Stimulated activated CD4-positive, alpha-beta T cell treated with anti-CD3 and anti-CD28 coated beads, Interleukin-15, amount 100 ng/mL, for 48 hours (primary cell): ENCODE measurements around the gene BPHL.
"Not testable (repeated sequence)": the region's sequence is repeated elsewhere in the genome, so short reads cannot be mapped to it uniquely, and the experiment has no call there.

Experiments
- DNase-seq, 2 donors: peaks; one replicate each; pipeline ENCODE4 v3.0.0-alpha.2; 2020; ENCODE audit warnings: low read depth in 2 of 2

Gene BPHL

DNA sequence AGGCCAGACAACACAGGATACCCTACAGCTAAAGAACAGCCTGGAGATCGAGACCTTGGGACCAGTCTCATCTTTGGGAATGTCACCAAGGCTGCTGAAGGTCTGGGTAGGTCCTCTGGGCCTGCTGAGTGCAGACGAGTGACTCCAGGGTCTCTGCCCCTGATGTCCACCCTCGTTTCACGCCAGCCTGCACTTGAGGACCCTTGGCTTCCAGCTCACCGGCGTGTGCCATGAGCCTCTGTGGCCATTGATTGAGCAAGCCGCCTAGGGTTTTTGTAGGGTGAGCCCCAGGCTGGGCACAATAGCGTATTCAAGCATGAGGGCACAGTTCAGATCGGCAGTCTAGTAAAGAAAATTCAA is 4.3 kb downstream of the BPHL start:
- no peak for DNase-seq

- DNase-seq, result no peak
Observed at GRCh38 chr6:3124667-3125066, 6.2 kb downstream of the BPHL start.

DNA sequence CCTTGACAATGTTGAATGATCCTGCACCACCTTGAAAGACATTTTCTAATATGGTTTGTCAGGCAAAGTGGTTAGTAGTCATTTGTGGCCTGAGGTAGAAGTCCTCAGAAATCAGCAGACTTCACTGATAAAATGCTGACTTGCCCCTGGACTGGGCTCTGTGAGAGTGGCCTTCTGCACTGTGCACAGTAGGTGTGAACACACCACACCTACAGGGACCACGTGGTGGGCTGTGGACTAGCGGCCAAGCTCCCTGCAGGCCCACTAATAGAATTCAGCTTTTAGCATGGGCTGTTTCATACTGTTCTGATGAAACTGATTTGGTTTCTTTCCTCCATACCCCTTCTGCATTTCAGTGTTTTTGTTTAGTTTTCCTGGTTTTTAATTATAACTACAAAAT is 7.3 kb downstream of the BPHL start:
- DNase-seq, result no peak

DNA sequence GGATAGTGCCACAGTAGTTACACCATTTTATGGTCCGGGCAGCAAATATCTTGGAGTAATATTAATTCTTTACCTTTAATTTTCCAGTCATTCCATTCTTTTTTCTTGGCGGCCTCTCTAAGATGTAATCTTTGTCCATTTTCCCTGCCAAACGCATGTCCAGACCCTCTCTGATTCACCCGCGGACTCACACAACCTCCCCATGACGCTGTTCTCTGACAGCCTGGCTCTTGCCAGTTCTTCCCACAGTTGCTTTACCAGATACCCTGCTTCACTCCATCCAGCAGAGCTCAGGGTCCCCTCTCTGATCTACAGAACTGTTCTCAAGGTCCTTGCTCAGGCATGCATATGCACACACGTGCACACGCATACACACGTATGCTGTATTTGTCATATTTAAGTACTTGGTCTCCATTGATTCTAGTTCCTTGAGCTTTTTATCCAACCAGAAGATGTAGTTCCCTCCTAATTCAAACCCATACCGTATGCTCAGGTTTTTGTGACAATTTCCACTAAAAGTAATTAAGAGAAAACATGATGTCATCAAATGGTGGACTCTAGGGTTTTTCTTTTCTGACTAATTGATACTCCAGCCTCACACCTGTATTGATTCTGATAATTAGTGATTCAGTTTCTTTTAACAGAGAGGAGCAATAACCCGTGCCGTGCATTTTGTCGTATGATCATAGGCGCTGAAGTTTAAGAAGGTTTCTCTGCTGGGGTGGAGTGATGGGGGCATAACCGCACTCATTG is 10.0 kb downstream of the BPHL start:
- DNase-seq, result no peak

- no peak for DNase-seq
Observed at GRCh38 chr6:3131695-3132094, 13.2 kb downstream of the BPHL start.

DNA sequence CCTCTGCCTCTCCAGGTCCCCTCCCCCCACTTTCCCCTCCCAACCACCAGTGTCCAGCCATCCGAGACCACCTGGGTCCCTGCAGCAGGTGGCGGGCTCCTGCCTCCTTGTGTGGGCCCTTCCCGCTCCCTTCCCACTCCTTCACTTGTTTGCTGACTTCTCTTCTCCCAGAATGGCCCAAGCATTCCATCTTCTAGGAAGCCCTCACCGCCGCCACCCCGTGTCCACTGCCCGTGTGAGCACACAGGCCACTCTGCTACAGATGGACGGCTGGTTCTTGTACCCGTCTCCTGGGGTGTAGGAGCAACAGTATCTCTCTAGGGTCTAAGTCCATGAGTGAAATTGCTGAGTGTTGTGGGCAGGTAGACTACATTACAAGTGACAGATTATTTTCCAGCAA is 15.0 kb downstream of the BPHL start:
- no peak for DNase-seq

DNA sequence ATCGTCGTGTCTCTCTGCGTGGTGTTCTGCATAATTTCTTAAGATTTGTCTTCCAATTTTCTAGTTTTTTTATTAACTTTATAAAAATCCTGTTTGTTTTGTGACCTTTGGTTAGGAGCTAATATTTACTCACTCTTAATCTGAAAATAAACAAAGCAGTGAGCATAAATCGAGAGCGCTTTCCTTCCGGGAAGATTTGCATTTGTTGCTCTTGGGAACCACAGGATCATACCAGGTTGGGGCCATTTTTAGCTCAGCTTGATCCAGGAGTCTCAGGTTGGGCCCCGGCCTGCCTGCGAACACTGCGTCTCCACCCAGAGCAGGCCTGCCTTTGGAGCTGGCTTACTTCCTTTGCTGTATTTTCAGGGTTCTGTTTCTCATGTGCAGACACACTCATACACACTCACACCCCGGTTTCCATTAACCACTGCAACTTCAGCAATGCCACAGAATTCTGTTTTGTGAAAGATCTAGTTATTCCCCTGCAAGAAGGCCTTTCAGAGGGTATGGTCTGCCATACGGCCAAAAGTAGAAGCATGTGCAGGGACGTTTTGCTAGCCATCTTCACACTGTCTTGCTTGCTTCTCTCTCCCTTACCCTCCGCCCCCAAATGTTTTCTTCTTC is 17.3 kb downstream of the BPHL start:
- no peak for DNase-seq

DNA sequence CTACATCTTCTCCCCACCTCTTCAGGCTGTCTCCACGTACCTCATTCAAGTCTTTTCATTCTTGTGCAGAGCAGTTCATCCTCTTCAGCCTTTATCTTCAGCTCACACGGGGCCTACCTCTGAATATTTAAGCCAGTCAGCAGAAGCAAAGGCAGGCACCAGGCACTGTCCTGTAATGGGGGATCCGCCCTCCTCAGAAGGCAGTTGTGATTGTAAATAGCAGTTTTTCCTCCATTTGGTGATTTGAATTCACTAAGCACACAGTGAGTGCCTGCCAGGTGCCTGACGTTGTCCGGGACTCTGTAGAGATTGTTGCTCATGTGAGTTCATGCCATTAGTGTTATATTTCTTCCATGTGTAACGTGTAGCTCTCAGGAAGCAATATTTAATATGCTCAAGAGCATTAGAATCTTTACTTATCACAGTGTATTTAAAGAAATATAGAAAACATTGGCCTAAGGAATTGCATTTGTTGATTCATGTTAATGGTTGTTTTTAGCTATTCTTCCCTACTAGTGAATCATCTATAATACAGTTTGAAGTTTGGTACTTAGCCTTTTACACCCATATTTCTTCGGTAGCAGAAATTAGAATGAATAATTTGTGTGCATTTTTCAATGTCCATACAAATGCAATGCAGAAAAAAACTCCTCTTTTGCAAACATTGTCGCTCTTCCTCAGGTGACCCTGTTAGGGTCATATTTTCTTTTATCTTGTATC is 17.9 kb downstream of the BPHL start:
- no peak for DNase-seq

DNA sequence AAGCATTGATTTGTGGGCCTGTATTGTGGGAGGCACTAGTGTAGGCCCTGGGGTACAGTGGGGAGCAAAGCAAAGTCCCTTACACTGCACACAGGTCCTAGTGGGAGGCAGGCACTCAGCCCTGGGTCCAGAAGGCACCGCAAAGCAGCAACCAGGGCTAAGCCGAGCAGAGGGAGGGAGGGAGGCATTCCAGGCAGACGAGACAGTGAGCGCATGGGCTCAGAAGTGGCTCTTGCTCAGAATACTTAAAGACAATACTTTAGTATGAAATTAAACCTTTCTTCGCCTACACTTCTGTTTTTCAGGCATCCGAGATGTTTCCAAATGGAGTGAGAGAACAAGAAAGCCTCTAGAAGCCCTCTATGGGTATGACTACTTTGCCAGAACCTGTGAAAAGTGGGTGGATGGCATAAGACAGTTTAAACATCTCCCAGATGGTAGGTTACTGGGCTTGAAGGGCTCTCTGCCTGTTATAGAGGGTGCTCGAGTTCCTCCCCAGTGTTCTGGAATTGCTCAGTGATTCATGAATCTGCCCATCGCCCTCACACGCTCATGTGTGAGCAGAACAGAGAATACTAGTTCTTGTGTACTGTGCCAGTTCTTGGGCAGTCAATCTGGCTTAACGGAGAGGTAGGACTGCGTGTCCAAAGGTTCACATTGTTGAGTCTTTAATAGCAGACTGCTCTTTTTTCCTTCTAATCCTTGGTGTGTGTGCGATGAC is 18.7 kb downstream of the BPHL start:
- DNase-seq, result no peak

GRCh38 chr6:3137873-3138272 is 19.4 kb downstream of the BPHL start:
- not testable (repeated sequence) for DNase-seq

DNA sequence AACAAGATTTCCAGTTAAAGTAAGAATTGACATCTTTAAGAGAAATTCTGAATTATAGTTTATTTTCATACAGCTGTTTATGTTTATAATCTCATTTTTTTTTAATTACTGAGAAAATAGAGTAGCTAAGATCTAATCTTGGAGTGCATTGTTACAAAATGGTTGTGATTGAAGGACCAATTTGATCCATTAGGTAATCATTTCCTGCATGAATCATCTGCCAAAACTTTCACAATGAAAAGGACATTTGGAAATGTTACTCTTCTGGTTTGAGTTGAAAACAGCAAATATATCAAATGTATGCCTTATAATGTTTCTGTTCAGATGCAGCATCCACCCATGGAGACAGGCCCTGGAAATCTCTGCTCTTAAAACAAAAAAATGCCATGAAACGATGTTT is 19.8 kb downstream of the BPHL start:
- DNase-seq, result no peak

DNA sequence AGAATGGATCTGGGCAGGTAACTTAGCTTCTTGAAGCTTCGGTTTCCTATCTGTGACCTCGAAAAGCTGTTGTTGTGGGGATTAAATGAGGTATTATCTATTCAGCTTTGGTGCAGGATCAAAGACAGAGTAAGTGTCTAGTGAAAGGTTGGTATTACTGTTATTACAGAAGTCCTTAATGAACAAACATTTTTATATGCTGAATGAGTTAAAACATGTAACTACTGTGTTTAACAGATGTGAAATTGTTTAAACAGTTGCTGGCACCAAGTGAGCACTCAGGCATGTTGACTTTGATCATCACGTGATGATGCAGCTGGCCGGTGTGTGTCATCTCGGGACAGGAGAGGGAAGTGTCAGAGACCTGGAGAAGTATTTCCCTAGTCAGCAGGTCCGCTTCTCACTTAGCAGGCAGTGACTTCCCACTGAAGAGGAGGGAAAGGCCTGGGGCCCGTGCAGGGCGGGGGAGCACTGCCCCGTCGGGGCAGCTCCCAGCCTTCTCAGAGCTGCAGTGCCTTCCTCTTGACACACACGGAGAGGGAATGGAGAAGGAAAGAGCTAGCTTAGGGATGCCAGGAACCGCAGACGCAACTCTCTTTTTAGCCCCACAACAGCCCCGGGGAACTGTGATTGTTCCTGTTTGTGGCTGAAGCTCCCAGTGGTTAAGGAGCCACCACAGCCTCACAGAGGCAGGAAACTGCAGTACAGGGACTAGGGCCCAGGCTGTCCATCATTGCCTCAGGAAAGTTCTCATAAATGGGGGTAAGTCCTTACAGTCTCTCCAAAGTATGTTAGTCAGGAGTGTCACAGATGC is 20.8 kb downstream of the BPHL start:
- DNase-seq, result no peak

GRCh38 chr6:3140201-3140600 is 21.7 kb downstream of the BPHL start:
- DNase-seq, result no peak

DNA sequence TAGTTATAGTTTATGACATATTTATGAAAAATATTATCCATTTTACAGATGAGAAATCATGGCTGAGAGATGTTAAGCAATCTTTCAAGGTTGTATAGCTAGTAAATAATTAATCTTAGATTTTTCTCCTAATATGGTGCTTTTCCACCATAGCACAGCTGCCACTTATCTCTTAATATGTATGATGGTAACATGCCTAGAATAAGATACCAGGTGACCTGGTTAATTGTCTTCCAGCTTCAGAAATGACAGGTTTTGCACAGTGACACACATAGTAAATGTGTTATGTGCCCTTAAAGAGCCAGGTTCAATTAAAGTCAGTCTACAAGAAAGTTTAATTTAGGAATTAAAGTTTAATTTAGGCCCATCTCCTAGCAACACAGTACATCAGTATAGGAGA is 24.0 kb downstream of the BPHL start:
- DNase-seq, result no peak

DNA sequence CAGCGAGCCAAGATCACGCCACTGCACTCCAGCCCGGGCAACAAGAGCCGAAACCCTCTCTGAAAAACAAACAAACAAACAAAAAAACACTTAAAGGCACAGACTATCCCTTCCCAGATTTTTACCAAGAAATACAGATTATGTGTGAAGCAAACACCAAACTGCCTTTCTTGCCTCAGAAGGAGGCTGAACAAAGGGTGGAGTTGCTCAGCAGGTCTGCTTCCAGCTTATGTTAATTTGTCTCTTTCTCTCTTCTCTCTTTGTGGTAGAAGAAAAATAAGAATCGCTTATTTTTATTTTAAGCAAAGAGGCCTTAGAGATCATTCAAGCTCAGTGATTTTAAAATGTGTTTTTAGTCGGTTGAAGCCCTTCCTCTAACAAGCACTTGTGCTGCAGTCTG is 24.6 kb downstream of the BPHL start:
- DNase-seq, result no peak

GRCh38 chr6:3144571-3144970 is 26.1 kb downstream of the BPHL start:
- DNase-seq, result no peak

GRCh38 chr6:3147914-3148757 is 29.6 kb downstream of the BPHL start:
- DNase-seq, result no peak

GRCh38 chr6:3151691-3152090 is 33.2 kb downstream of the BPHL start:
- DNase-seq, result no peak

DNA sequence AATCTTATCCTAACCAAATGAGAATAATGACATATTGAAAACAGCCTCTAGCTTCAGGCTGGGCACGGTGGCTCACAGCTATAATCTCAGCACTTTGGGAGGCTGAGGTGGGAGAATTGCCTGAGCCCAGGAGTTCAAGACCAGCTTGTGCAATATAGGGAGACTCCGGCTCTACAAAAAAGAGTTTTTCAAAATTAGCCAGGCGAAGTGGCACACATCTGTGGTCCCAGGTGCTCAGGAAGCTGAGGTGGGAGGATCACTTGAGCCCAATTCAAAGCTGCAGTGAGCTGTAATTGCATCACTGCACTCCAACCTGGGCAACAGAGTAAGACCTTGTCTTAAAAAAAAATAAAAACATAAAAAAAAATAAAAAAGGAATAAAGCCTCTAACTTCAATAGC is 34.2 kb downstream of the BPHL start:
- no peak for DNase-seq

GRCh38 chr6:3155416-3155815 is 36.9 kb downstream of the BPHL start:
- not testable (repeated sequence) for DNase-seq
